SK-N-SH (cell line): ENCODE measurements around the gene ADK. TPM values are rescaled to one million over a fixed set of nuclear protein-coding genes. Genes with fewer than 3 reads are reported as not detected.
A peak's percentile ranks its signal among the peaks of the same experiment; 100 is the strongest.

Experiments used
- CTCF ChIA-PET: fragments of 300-600, 350-600 bp; formaldehyde crosslinking; extraction: SDS; loops from one replicate; lab custom pipeline; 2021; lab: Yijun Ruan, JAX
- POLR2A ChIA-PET: fragments of 350-600 bp; sonication (Branson Sonifier 250); formaldehyde crosslinking; extraction: SDS; loops from one replicate; lab custom pipeline; 2020; ENCODE audit warnings: antibody characterized with exemption, inconsistent platforms; lab: Yijun Ruan, JAX
- DNase-seq: peaks from one replicate; pipeline ENCODE4 v3.0.0; 2012
- H2AFZ ChIP-seq: fragments of 200-600 bp; sonication (generic); 2 replicates; pipeline ENCODE4 v1.8.1; 2016; ENCODE audit warnings: antibody characterized with exemption, mild to moderate bottlenecking, low read depth
- H3F3A ChIP-seq: fragments of 200-600 bp; sonication (generic); replicated peaks from 2 replicates; pipeline ENCODE3; 2016; ENCODE audit warnings: antibody characterized with exemption, mild to moderate bottlenecking; ENCODE audit not compliant: insufficient read depth
- H3K27ac ChIP-seq, 2 experiments: fragments of 200-500 bp in 1 of 2; fragments of 200-600 bp in 1 of 2; sonication (Bioruptor generic) in 1 of 2; sonication (generic), shearing (Covaris generic) in 1 of 2; 2 replicates each; pipeline versions ENCODE4 v1.5.1 to v1.6.1; 2014 to 2016; ENCODE audit warnings: low read depth in 2 of 2, inconsistent platforms in 1 of 2, low read length in 1 of 2, mild to moderate bottlenecking in 1 of 2, mixed read lengths in 1 of 2
- H3K27me3 ChIP-seq: fragments of 200-600 bp; sonication (generic), shearing (Covaris generic); 2 replicates; pipeline ENCODE4 v1.6.1; 2016; ENCODE audit warnings: mixed run types; ENCODE audit not compliant: insufficient read depth
- H3K36me3 ChIP-seq, 2 experiments: fragments of 200-500 bp in 1 of 2; fragments of 200-600 bp in 1 of 2; sonication (Bioruptor generic) in 1 of 2; sonication (generic) in 1 of 2; replicated peaks in 1 of 2; 2 replicates each; pipeline versions ENCODE3 to v1.5.1; 2014 to 2016; ENCODE audit warnings: low read length in 1 of 2, mild to moderate bottlenecking in 1 of 2; ENCODE audit not compliant: insufficient read depth in 2 of 2, control insufficient read depth in 1 of 2
- H3K4me1 ChIP-seq, 2 experiments: fragments of 200-500 bp in 1 of 2; fragments of 200-600 bp in 1 of 2; sonication (Bioruptor generic) in 1 of 2; sonication (generic), shearing (Covaris generic) in 1 of 2; 2 replicates each; pipeline versions ENCODE4 v1.5.1 to v1.6.1; 2014 to 2016; ENCODE audit warnings: low read depth in 1 of 2, low read length in 1 of 2, mixed run types in 1 of 2; ENCODE audit not compliant: insufficient read depth in 2 of 2, control insufficient read depth in 1 of 2
- H3K4me2 ChIP-seq: fragments of 200-600 bp; sonication (generic), shearing (Covaris generic); 2 replicates; pipeline ENCODE4 v1.6.1; 2017; ENCODE audit warnings: mixed run types
- H3K4me3 ChIP-seq, 2 experiments: fragments of 200-500 bp in 1 of 2; fragments of 200-600 bp in 1 of 2; sonication (Bioruptor generic) in 1 of 2; sonication (generic), shearing (Covaris generic) in 1 of 2; 2 replicates each; pipeline versions ENCODE4 v1.5.1 to v1.8.1; 2014 to 2016; ENCODE audit warnings: low read depth in 2 of 2, inconsistent platforms in 1 of 2, low read length in 1 of 2, mild to moderate bottlenecking in 1 of 2, mixed read lengths in 1 of 2, moderate library complexity in 1 of 2
- H3K79me2 ChIP-seq: fragments of 200-600 bp; sonication (generic); 2 replicates; pipeline ENCODE4 v1.8.1; 2017; ENCODE audit warnings: mild to moderate bottlenecking; ENCODE audit not compliant: insufficient read depth
- H3K9ac ChIP-seq: fragments of 200-600 bp; sonication (generic); 2 replicates; pipeline ENCODE4 v1.6.1; 2017; ENCODE audit warnings: mixed run types
- H3K9me2 ChIP-seq: fragments of 200-600 bp; sonication (generic); 2 replicates; pipeline ENCODE4 v1.6.1; 2017; ENCODE audit warnings: mixed run types
- H3K9me3 ChIP-seq: fragments of 200-600 bp; sonication (generic); 2 replicates; pipeline ENCODE4 v1.6.1; 2017; ENCODE audit warnings: mixed run types, mild to moderate bottlenecking, moderate library complexity
- H4K20me1 ChIP-seq: fragments of 200-600 bp; sonication (generic); 2 replicates; pipeline ENCODE4 v1.6.1; 2017; ENCODE audit warnings: mild to moderate bottlenecking, mixed run types; ENCODE audit not compliant: insufficient read depth
- CHD2 ChIP-seq: fragments of 150-350 bp; IDR thresholded peaks from 2 replicates; pipeline ENCODE4 v1.6.1; 2018; ENCODE audit warnings: low read length; ENCODE audit not compliant: partially characterized antibody
- CTCF ChIP-seq: fragments of 200-600 bp; sonication (generic); IDR thresholded peaks from 2 replicates; pipeline ENCODE4 v1.6.1; 2017; ENCODE audit warnings: antibody characterized with exemption, mild to moderate bottlenecking, moderate library complexity
- EP300 ChIP-seq, 2 experiments: IDR thresholded peaks; 2 replicates each; pipeline versions ENCODE4 v1.4.0 to v1.6.1; 2012; ENCODE audit warnings: borderline replicate concordance in 1 of 2, low read depth in 1 of 2, low read length in 1 of 2
- EZH2phosphoT487 ChIP-seq: fragments of 200-600 bp; sonication (generic); IDR thresholded peaks from 2 replicates; pipeline ENCODE4 v1.6.1; 2017; ENCODE audit warnings: low read depth, mixed run types, mild to moderate bottlenecking, antibody characterized with exemption, moderate library complexity, borderline replicate concordance
- FOSL2 ChIP-seq: IDR thresholded peaks from 2 replicates; pipeline ENCODE4 v1.4.0; 2012; ENCODE audit warnings: low read depth, mild to moderate bottlenecking, moderate library complexity, borderline replicate concordance
- GABPA ChIP-seq: IDR thresholded peaks from 2 replicates; pipeline ENCODE4 v1.4.0; 2012; ENCODE audit warnings: low read depth, mild to moderate bottlenecking
- GATA2 ChIP-seq: sonication (generic); formaldehyde crosslinking; IDR thresholded peaks from 2 replicates; pipeline ENCODE4 v1.5.0; 2020; ENCODE audit warnings: mild to moderate bottlenecking, missing genetic modification reagents
- MXI1 ChIP-seq: IDR thresholded peaks from 2 replicates; pipeline ENCODE4 v1.6.1; 2012; ENCODE audit warnings: mild to moderate bottlenecking, low read depth, low read length, improper control_type of control experiment
- NRF1 ChIP-seq: IDR thresholded peaks from 2 replicates; pipeline ENCODE4 v1.6.1; 2012; ENCODE audit warnings: low read depth, mild to moderate bottlenecking, low read length
- PBX3 ChIP-seq: IDR thresholded peaks from 2 replicates; pipeline ENCODE4; 2012
- RAD21 ChIP-seq: IDR thresholded peaks from 2 replicates; pipeline ENCODE4 v1.6.1; 2012; ENCODE audit warnings: mild to moderate bottlenecking, low read length
- RCOR1 ChIP-seq: fragments of 150-350 bp; IDR thresholded peaks from 2 replicates; pipeline ENCODE4 v1.6.1; 2017; ENCODE audit warnings: antibody characterized with exemption, low read length
- RFX5 ChIP-seq: IDR thresholded peaks from 2 replicates; pipeline ENCODE4 v1.6.1; 2012; ENCODE audit warnings: mild to moderate bottlenecking, improper control_type of control experiment, low read length
- SIN3A ChIP-seq: IDR thresholded peaks from 2 replicates; pipeline ENCODE4 v1.6.1; 2012; ENCODE audit warnings: low read depth, mild to moderate bottlenecking, low read length, moderate library complexity, borderline replicate concordance
- SMC3 ChIP-seq: IDR thresholded peaks from 2 replicates; pipeline ENCODE4 v1.6.1; 2012; ENCODE audit warnings: low read depth, low read length, improper control_type of control experiment
- TAF1 ChIP-seq: IDR thresholded peaks from 2 replicates; pipeline ENCODE4 v1.6.1; 2012; ENCODE audit warnings: low read depth, mild to moderate bottlenecking, low read length, moderate library complexity, borderline replicate concordance
- TCF12 ChIP-seq: IDR thresholded peaks from 2 replicates; pipeline ENCODE4 v1.4.0; 2012
- USF2 ChIP-seq: fragments of 150-350 bp; IDR thresholded peaks from 2 replicates; pipeline ENCODE4 v1.6.1; 2017; ENCODE audit warnings: antibody characterized with exemption, low read length, low read depth, borderline replicate concordance
- YY1 ChIP-seq: IDR thresholded peaks from 2 replicates; pipeline ENCODE4 v1.4.0; 2012; ENCODE audit warnings: low read depth, mild to moderate bottlenecking
- WGBS: methylation state at CpG from one replicate; pipeline ENCODE4 v1.1.6; 2017; ENCODE audit warnings: low lambda C conversion rate; 5-methylcytosine and 5-hydroxymethylcytosine counted together
- polyA plus RNA-seq, 3 experiments: library from polyadenylated mRNA; depleted of rRNA; stranded (reverse); fragments of >200 nt; gene quantifications; 2 replicates each; pipeline ENCODE4 v1.2.3, GENCODE V29; 2012

The ADK gene
- polyA plus RNA-seq, 1 of the 3 experiments (the other 2 are of a cell fraction), result 25.1 TPM

GRCh38 chr10:74276416-74276815 is 125.4 kb downstream of the ADK start:
- H2AFZ ChIP-seq, result no peak overlapping the region
- H3K9ac ChIP-seq, result no peak overlapping the region
- no peaks in the 10 kb centered on the region for H3K9me3 ChIP-seq
- POLR2A ChIA-PET, result no interaction called here
- H3K4me1 ChIP-seq, result peaks cover 0 to 2% of the 10 kb centered on the region in 2 experiments; a peak in 2 of 4 replicates
- no peak for TF ChIP-seq TAF1
- TF ChIP-seq, all 33 proteins: peak for 0
- no peaks in the 10 kb centered on the region for H3K27me3 ChIP-seq
- no peak overlapping the region for H3K4me3 ChIP-seq
- DNase-seq, result no peak
- H3F3A ChIP-seq, result peaks cover 3% of the 10 kb centered on the region
- no peaks in the 10 kb centered on the region for H3K36me3 ChIP-seq
- H3K4me2 ChIP-seq, result no peak overlapping the region
- peaks cover 41% of the 10 kb centered on the region for H3K79me2 ChIP-seq
- no peaks in the 10 kb centered on the region for H4K20me1 ChIP-seq
- H3K9me2 ChIP-seq, result no peaks in the 10 kb centered on the region
- no peak overlapping the region for H3K27ac ChIP-seq
- CTCF ChIA-PET, result interaction anchor here (0.8 to 2.2 kb wide), 3 partner anchors 11 to 744 kb away, joined by 3 to 4 read pairs (median 4); no protein-coding TSS in a partner anchor

- no peaks in the 10 kb centered on the region for H4K20me1 ChIP-seq
- no peaks in the 10 kb centered on the region for H3K9me2 ChIP-seq
- no peak overlapping the region for H3K9ac ChIP-seq
- H2AFZ ChIP-seq, result no peak overlapping the region
- ChIA-PET POLR2A (no interaction called here), CTCF (interaction anchor here (0.6 to 0.9 kb wide), 2 partner anchors 9 to 15 kb away, joined by 3 read pairs; no protein-coding TSS in a partner anchor)
- H3K27me3 ChIP-seq, result no peaks in the 10 kb centered on the region
- WGBS, result 85% methylated on average over 4 of the region's 4 CpGs
- DNase-seq, result peak; percentile 14
- H3F3A ChIP-seq, result peaks cover 9% of the 10 kb centered on the region
- H3K4me2 ChIP-seq, result no peak overlapping the region
- peaks cover 0 to 13% of the 10 kb centered on the region in 2 experiments; a peak in 2 of 4 replicates for H3K4me1 ChIP-seq
- no peak for TF ChIP-seq EZH2phosphoT487
- peak; percentile 27 for TF ChIP-seq TCF12
- peak overlapping the region; percentile 11 to 45; a peak in 2 of 4 replicates for H3K27ac ChIP-seq
- H3K4me3 ChIP-seq, result no peak overlapping the region
- no peaks in the 10 kb centered on the region for H3K36me3 ChIP-seq
- peaks cover 43% of the 10 kb centered on the region for H3K79me2 ChIP-seq
- H3K9me3 ChIP-seq, result no peaks in the 10 kb centered on the region
Observed at GRCh38 chr10:74282151-74282847, 131.3 kb downstream of the ADK start.

GRCh38 chr10:74282848-74283210 is 131.8 kb downstream of the ADK start:
- ChIA-PET CTCF (interaction anchor here (0.6 kb wide), 1 partner anchor 10 kb away, joined by 3 read pairs; no protein-coding TSS in a partner anchor), POLR2A (no interaction called here)
- Histone ChIP-seq H4K20me1 (no peaks in the 10 kb centered on the region), H3F3A (peaks cover 9% of the 10 kb centered on the region), H3K36me3 (no peaks in the 10 kb centered on the region), H3K4me2 (no peak overlapping the region), H3K79me2 (peaks cover 39% of the 10 kb centered on the region), H3K27ac (peak overlapping the region in 1 of 2 experiments; percentile 45; a peak in 2 of 4 replicates), H3K4me1 (peaks cover 0 to 13% of the 10 kb centered on the region in 2 experiments; a peak in 2 of 4 replicates), H3K9ac (no peak overlapping the region), H3K4me3 (no peak overlapping the region), H3K9me2 (no peaks in the 10 kb centered on the region), H3K9me3 (no peaks in the 10 kb centered on the region), H3K27me3 (no peaks in the 10 kb centered on the region), H2AFZ (no peak overlapping the region)
- WGBS, result 78% methylated on average over 2 of the region's 2 CpGs
- DNase-seq, result no peak
- TF ChIP-seq SIN3A (no peak), EP300 (IDR thresholded peaks at IDR 0.05; ENCODE audit: borderline replicate concordance in 1 of 2, low read depth in 1 of 2, low read length in 1 of 2) (no peak), RCOR1 (no peak), YY1 (no peak), GABPA (no peak), SMC3 (no peak), MXI1 (no peak), NRF1 (no peak), CHD2 (no peak), RAD21 (no peak), PBX3 (no peak), CTCF (no peak), TAF1 (no peak), RFX5 (no peak), FOSL2 (no peak), USF2 (no peak), GATA2 (CRISPR knock-in tag) (no peak)
